SKM-1 treated with dmso at 0.1 percent for 144 hours (cell line): ENCODE measurements around the gene ZNF512.
"Not testable (repeated sequence)": the region's sequence is repeated elsewhere in the genome, so short reads cannot be mapped to it uniquely, and the experiment has no call there.

Source experiments
- DNase-seq: peaks from one replicate; lab custom pipeline; 2025; ENCODE audit not compliant: unreplicated experiment; lab: John Stamatoyannopoulos, UW

ZNF512 gene

GRCh38 chr2:27582695-27583389 is at the start of gene ZNF512:
Gene ZNF512 (plus strand): TSS chr2:27583042. CDS start chr2:27583113, 71 bp downstream.
- peak; percentile 96 for DNase-seq

GRCh38 chr2:27537287-27537686 is 45.6 kb upstream of the ZNF512 start:
- DNase-seq: no peak

- DNase-seq: not testable (repeated sequence)
Measured at GRCh38 chr2:27538839-27539450, 43.9 kb upstream of the ZNF512 start.

GRCh38 chr2:27539649-27540048 is 43.2 kb upstream of the ZNF512 start:
- not testable (repeated sequence) for DNase-seq

GRCh38 chr2:27544143-27544821 is 38.6 kb upstream of the ZNF512 start:
- DNase-seq: no peak

GRCh38 chr2:27545348-27546141 is 37.3 kb upstream of the ZNF512 start:
- DNase-seq: no peak

- DNase-seq: no peak
Measured at GRCh38 chr2:27549303-27549702, 33.5 kb upstream of the ZNF512 start.

GRCh38 chr2:27551514-27551913 is 31.3 kb upstream of the ZNF512 start:
- no peak for DNase-seq

- no peak for DNase-seq
Measured at GRCh38 chr2:27552941-27553340, 29.9 kb upstream of the ZNF512 start.

GRCh38 chr2:27554451-27554850 is 28.4 kb upstream of the ZNF512 start:
- DNase-seq: not testable (repeated sequence)

GRCh38 chr2:27559228-27559627 is 23.6 kb upstream of the ZNF512 start:
- no peak for DNase-seq

GRCh38 chr2:27561060-27561459 is 21.8 kb upstream of the ZNF512 start:
- DNase-seq: no peak

GRCh38 chr2:27566628-27567027 is 16.2 kb upstream of the ZNF512 start:
- DNase-seq: no peak

- DNase-seq: no peak
Measured at GRCh38 chr2:27569398-27569797, 13.4 kb upstream of the ZNF512 start.

- no peak for DNase-seq
Measured at GRCh38 chr2:27571197-27571596, 11.6 kb upstream of the ZNF512 start.

GRCh38 chr2:27571681-27572080 is 11.2 kb upstream of the ZNF512 start:
- DNase-seq: no peak

GRCh38 chr2:27572439-27572838 is 10.4 kb upstream of the ZNF512 start:
- DNase-seq: no peak

- no peak for DNase-seq
Measured at GRCh38 chr2:27572998-27573429, 9.8 kb upstream of the ZNF512 start.

GRCh38 chr2:27573452-27573851 is 9.4 kb upstream of the ZNF512 start:
- no peak for DNase-seq

GRCh38 chr2:27581417-27582128 is 1.3 kb upstream of the ZNF512 start:
- DNase-seq: no peak
